Pancreas (tissue), 10 donors: ENCODE measurements around the gene PLEKHO2. TPM values are rescaled to one million over a fixed set of nuclear protein-coding genes. Genes with fewer than 3 reads are reported as not detected.

Experiments used
- ATAC-seq, 4 donors: fragments of 200-7000 bp; cut with Tn5 transposase; one replicate each; pipeline versions ENCODE4 v1.8.0 to v1.9.1; 2020; ENCODE audit warnings: mild to moderate bottlenecking in 4 of 4, moderate library complexity in 4 of 4
- DNase-seq, 6 donors: peaks; one replicate each; pipeline ENCODE4 v3.0.0-alpha.2; 2020
- FAIRE-seq: peaks from 2 replicates; lab custom pipeline; 2012; peaks lifted over from hg19 to GRCh38; lab: Jason Lieb, UNC
- H3K27ac ChIP-seq, 4 donors: fragments of 200-600 bp; sonication (generic); 1 replicate in 3 of 4; 2 replicates in 1 of 4; pipeline versions ENCODE4 v1.5.0 to v1.8.0; 2020
- H3K27me3 ChIP-seq, 4 donors: fragments of 200-600 bp; one replicate each; pipeline ENCODE4 v1.8.0; 2021
- H3K36me3 ChIP-seq, 3 donors: fragments of 200-600 bp; sonication (generic) in 1 of 3; one replicate each; pipeline versions ENCODE4 v1.5.0 to v1.8.0; 2020 to 2021
- H3K4me1 ChIP-seq, 3 donors: fragments of 200-600 bp; one replicate each; pipeline ENCODE4 v1.8.0; 2021
- H3K4me3 ChIP-seq, 4 donors: fragments of 200-600 bp; sonication (generic) in 2 of 4; one replicate each; pipeline versions ENCODE4 v1.5.0 to v1.8.0; 2020 to 2021
- H3K9me3 ChIP-seq, 4 donors: fragments of 200-600 bp; one replicate each; pipeline ENCODE4 v1.8.0; 2021
- CTCF ChIP-seq, 4 donors: fragments of 200-600 bp; sonication (generic) in 3 of 4; IDR thresholded peaks; one replicate each; pipeline versions ENCODE4 v1.5.0 to v1.8.0; 2021; ENCODE audit warnings: antibody characterized with exemption in 4 of 4
- WGBS, 2 donors: extraction: QIAGEN DNeasy Blood & Tissue Kit; methylation state at CpG; one replicate each; pipeline ENCODE4 v1.1.7; 2013; 5-methylcytosine and 5-hydroxymethylcytosine counted together
- intact Hi-C, 3 donors: fragments of 100-400 bp; cut with DNase I; formaldehyde crosslinking; loops; one replicate each; pipeline versions ENCODE4 v1.11.1 to v1.14.2; 2022
- polyA plus RNA-seq, 2 donors: library from polyadenylated mRNA; stranded (reverse); fragments of 200-250 nt; gene quantifications; one replicate each; pipeline ENCODE4 v1.2.3, GENCODE V29; 2013
- total RNA-seq, 6 donors: library from RNA; stranded (reverse); fragmentation: NEBNext Ultra II Directional in 4 of 6; extraction: Animal tissue kit (Norgen Biotek cat#: 25700) in 4 of 6; gene quantifications; one replicate each; pipeline versions ENCODE4 v1.2.1 to v1.2.4, GENCODE V29; 2021 to 2023
- donor health status: healthy with polysubstance abuse.
- donor health status: DM: no; HTN: no; CAD: no; lungs with moderate emphysema.
- donor health status: DM: no; HTN: no; CAD: no.
- donor health status: control.
- donor health status: control.
- donor health status: Bipolar disorder and iron deficiency.
- donor health status: DM: yes; HTN: yes; CAD: no.
- donor health status: DM: no; HTN: no; CAD: no.
- donor health status: DM: no; HTN: no; CAD: no.
- donor health status: DM: yes; HTN: yes; CAD: no.

Gene PLEKHO2
- total and polyA plus RNA-seq, 8 donors = 1.3 to 13.5 (median 5.3) TPM

GRCh38 chr15:64859226-64859625, 17.5 kb downstream of the PLEKHO2 start:
- FAIRE-seq (no peak), ATAC-seq (no peak), DNase-seq (no peak)
- no peaks in the 10 kb centered on the region for H3K27me3 ChIP-seq
- no peaks in the 10 kb centered on the region for H3K36me3 ChIP-seq
- 85 to 92% methylated on average over 2 of the region's 2 CpGs for WGBS, 2 donors
- no peak for TF ChIP-seq CTCF (IDR thresholded peaks at IDR 0.05)
- intact Hi-C loops = no loop called here
- no peaks in the 10 kb centered on the region for H3K9me3 ChIP-seq
- H3K4me1 ChIP-seq = peaks cover 0 to 13% (median 0%) of the 10 kb centered on the region in 3 donors
- no peak overlapping the region for H3K27ac ChIP-seq
- no peak overlapping the region for H3K4me3 ChIP-seq

GRCh38 chr15:64861331-64861730, 19.6 kb downstream of the PLEKHO2 start:
- Histone ChIP-seq H3K27ac (no peak overlapping the region), H3K27me3 (no peaks in the 10 kb centered on the region), H3K9me3 (no peaks in the 10 kb centered on the region), H3K4me3 (no peak overlapping the region), H3K36me3 (no peaks in the 10 kb centered on the region), H3K4me1 (peaks cover 0 to 13% (median 0%) of the 10 kb centered on the region in 3 donors)
- FAIRE-seq (no peak), ATAC-seq (no peak), DNase-seq (no peak)
- 91 to 92% methylated on average over 11 of the region's 11 CpGs for whole genome bisulfite sequencing, 2 donors
- intact Hi-C loops = no loop called here
- TF ChIP-seq CTCF (IDR thresholded peaks at IDR 0.05) = no peak

GRCh38 chr15:64861960-64862359, 20.2 kb downstream of the PLEKHO2 start:
- Histone ChIP-seq H3K36me3 (no peaks in the 10 kb centered on the region), H3K9me3 (no peaks in the 10 kb centered on the region), H3K4me3 (no peak overlapping the region), H3K27ac (no peak overlapping the region), H3K4me1 (peaks cover 0 to 9% (median 0%) of the 10 kb centered on the region in 3 donors), H3K27me3 (no peaks in the 10 kb centered on the region)
- 91 to 96% methylated on average over 4 of the region's 4 CpGs for WGBS, 2 donors
- no peak for DNase-seq
- no peak for ATAC-seq
- no peak for TF ChIP-seq CTCF (IDR thresholded peaks at IDR 0.05)
- FAIRE-seq = no peak
- intact Hi-C loops = no loop called here

GRCh38 chr15:64862408-64862807, 20.7 kb downstream of the PLEKHO2 start:
- DNase-seq (no peak), FAIRE-seq (no peak), ATAC-seq (no peak)
- H3K4me1 ChIP-seq = peaks cover 0 to 5% (median 0%) of the 10 kb centered on the region in 3 donors
- H3K36me3 ChIP-seq = no peaks in the 10 kb centered on the region
- H3K27ac ChIP-seq = no peak overlapping the region
- H3K27me3 ChIP-seq = no peaks in the 10 kb centered on the region
- no peak for TF ChIP-seq CTCF (IDR thresholded peaks at IDR 0.05)
- 92 to 97% methylated on average over 1 of the region's 1 CpG for WGBS, 2 donors
- intact Hi-C loops = no loop called here
- H3K9me3 ChIP-seq = no peaks in the 10 kb centered on the region
- H3K4me3 ChIP-seq = no peak overlapping the region

GRCh38 chr15:64864068-64864467, 22.4 kb downstream of the PLEKHO2 start:
- Histone ChIP-seq H3K36me3 (no peaks in the 10 kb centered on the region), H3K9me3 (no peaks in the 10 kb centered on the region), H3K4me3 (no peak overlapping the region), H3K27ac (no peak overlapping the region), H3K4me1 (no peaks in the 10 kb centered on the region), H3K27me3 (no peaks in the 10 kb centered on the region)
- intact Hi-C loops = no loop called here
- FAIRE-seq = no peak
- 83 to 92% methylated on average over 1 of the region's 1 CpG for WGBS, 2 donors
- DNase-seq = no peak
- no peak for TF ChIP-seq CTCF (IDR thresholded peaks at IDR 0.05)
- ATAC-seq = no peak
